GM19240 (cell line): ENCODE measurements around the gene PPA2.
"Not testable (repeated sequence)": the region's sequence is repeated elsewhere in the genome, so short reads cannot be mapped to it uniquely, and the experiment has no call there.

Source experiments
- DNase-seq: peaks from one replicate; pipeline ENCODE4 v3.0.0; 2011; ENCODE audit warnings: low spot score; ENCODE audit not compliant: insufficient read length

The PPA2 gene

DNA sequence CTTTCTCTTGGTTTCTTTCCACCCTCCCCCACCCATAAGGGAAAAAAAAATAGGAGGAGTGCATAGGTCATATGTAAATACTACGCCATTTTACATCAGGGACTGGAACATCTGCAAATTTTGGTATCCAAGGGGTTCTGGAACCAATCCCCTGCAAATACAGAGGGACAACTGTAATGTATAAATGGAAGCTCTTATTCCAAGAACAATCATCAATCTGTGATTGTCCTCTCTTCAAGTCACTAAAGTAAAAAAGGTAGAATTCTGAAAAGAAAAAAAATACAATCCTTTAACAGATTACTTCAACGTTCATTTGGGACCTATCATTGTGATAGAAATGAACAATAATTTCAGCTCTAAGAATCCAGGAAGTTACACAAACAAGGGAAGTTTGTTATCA lies 13.6 kb downstream of the PPA2 start:
- DNase-seq, result no peak

- DNase-seq, result not testable (repeated sequence)
Observed at GRCh38 chr4:105458541-105458940, 15.3 kb downstream of the PPA2 start.

- DNase-seq, result no peak
Observed at GRCh38 chr4:105458001-105458400, 15.9 kb downstream of the PPA2 start.

GRCh38 chr4:105455998-105456397 lies 17.9 kb downstream of the PPA2 start:
- DNase-seq, result no peak

GRCh38 chr4:105455182-105455581 lies 18.7 kb downstream of the PPA2 start:
- no peak for DNase-seq

DNA sequence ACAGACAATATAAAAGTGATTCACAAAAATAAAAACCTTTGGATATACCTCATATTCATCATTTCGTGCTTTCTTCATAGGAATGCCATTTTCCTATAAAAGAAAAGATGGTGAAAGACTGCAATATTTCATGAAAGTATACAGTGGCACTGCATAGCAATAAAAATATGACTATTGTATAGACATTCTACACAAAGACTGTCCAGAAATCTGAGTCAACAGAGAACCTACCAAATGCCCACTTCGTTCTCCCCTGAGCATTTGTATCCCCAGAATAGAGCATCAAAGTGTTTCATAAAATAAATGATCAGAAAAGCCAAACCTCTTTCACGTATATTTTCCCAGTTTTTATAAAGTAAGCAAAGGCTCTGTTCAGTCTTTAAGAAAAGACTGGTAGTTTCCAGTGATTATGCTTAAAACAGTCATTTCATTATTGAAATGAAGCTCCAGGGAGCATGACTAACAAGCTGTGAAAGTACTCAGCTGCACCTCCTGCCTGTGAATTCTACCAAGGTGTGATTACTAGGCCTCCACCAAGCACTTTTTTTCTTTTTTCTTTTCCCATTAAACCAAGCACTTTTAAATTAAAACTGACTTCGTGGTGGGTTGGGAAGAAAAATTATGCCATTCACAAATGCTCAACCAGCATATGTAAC lies 20.2 kb downstream of the PPA2 start:
- no peak for DNase-seq

DNA sequence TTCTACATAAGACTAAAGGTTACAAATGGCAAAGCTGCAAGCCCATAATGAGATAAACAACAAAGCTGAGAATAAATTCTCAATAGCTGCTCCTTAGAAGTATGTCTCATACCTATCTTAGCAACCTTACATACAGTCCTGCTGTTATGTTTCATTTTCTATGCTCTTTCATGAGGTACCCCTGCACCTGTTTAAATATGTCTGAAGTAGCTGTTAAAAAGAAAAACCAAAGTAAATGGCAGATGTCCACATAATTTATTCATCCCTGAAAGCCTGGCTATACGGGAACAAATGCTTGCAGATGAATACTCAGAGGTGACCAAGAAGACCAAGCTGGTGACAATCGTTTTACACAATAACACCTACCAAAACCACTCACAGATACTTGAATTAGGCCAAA lies 22.5 kb downstream of the PPA2 start:
- DNase-seq, result no peak

- DNase-seq, result no peak
Observed at GRCh38 chr4:105440890-105441289, 33.0 kb downstream of the PPA2 start.

GRCh38 chr4:105437637-105438036 lies 36.2 kb downstream of the PPA2 start:
- no peak for DNase-seq

DNA sequence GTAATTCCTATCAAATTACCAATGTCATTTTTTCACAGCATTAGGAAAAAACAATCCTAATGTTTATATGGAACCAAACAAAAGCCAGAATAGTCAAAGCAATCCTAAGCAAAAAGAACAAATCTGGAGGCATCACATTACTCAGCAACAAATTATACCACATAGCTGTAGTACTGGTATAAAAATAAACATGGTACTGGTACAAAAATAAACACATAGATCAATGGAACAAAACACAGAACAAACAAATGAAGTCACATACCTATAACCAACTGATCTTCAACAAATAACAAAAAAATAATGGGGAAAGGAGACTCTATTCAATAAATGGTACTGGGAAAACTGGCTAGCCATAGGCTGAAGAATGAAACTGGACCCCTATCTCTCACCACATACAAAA lies 37.4 kb downstream of the PPA2 start:
- DNase-seq, result no peak

DNA sequence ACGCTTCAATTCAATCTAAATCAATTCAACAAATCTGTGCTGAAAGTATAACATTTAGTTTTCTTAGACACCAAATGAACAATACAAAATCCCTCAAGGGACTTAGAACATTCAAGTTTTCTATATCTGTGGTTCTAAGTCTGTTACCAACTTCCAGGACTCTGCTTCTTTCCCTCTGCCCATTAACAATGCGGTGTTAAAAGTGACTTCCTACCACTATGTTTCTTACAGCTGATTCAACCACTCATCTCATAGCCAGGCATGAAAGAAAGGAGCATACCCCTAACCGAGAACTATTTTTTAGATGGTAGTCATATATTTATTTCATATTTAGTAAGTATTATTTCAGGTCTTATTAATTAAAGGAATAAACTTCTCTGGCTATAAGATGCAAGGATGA lies 38.9 kb downstream of the PPA2 start:
- no peak for DNase-seq

- no peak for DNase-seq
Observed at GRCh38 chr4:105433421-105433820, 40.4 kb downstream of the PPA2 start.

DNA sequence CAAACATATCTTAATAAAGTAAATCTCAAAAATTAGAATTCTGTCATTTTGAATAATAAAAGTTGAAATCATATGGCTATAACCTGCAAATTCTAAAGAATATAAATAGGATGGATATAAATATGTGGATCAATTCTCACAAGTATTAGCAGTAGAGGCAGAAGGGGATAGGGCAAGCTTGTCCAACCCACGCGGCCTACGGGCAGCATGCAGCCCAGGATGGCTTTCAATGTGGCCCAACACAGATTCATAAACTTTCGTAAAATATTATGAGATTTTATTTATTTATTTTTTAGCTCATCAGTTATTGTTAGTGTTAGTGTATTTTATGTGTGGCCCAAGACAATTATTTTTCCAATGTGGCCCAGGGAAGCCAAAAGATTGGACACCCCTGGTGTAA lies 41.4 kb downstream of the PPA2 start:
- DNase-seq, result no peak

- DNase-seq, result no peak
Observed at GRCh38 chr4:105430811-105431210, 43.1 kb downstream of the PPA2 start.

- DNase-seq, result no peak
Observed at GRCh38 chr4:105426187-105426897, 47.5 kb downstream of the PPA2 start.

DNA sequence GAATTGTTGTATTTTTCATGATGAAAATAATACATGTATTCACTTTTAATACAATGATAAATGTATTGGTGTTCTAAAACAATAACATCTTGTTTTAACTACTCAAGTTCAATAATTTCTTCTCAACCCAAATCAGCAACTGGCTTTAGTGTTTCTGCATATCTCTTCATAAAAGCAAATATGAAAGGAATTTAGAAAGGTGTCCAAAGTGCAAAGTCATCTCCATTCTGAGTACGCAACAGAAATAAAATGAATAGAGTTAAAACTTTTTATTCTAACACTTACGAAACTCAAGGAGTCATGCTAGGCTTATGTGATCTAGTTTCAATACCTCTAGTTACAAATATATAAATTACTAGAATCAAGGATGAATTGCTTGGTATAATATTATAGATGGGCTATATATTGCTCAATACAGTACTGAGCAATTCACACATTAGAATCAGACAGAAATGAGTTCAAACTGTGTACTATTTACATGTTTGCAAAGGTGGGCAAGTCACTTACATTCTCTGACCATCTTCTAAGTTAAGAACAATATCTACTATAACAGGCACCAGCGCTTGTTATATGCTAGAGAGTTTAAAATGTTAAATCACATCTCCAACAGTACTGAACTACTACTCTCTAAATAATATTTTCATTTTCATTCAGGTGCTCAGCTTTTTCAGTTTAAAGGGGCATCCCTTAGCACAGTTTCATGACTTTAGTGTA lies 51.5 kb downstream of the PPA2 start:
- DNase-seq, result no peak

GRCh38 chr4:105417624-105418023 lies 56.2 kb downstream of the PPA2 start:
- DNase-seq, result no peak

- no peak for DNase-seq
Observed at GRCh38 chr4:105415281-105415744, 58.5 kb downstream of the PPA2 start.

DNA sequence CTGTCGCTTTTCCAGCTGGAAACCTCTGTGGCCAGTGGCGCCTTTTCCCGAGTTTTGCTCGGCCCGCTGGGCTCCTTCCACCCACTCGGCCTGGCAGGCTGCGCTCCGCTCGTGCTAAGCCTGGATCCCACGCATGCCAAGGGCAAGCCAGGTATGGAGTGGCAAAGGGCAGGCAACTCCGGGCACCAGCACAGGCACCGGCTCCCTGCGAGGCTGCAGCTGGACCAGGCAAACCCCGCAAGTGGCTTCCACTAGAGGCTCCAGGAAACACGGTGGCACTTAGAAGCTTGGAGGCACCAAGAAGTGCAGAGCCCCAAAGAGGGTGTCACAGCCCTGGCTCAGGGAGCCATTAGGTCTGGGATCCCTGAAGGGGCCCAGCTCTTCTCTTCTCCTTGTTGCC lies 59.5 kb downstream of the PPA2 start:
- no peak for DNase-seq

DNA sequence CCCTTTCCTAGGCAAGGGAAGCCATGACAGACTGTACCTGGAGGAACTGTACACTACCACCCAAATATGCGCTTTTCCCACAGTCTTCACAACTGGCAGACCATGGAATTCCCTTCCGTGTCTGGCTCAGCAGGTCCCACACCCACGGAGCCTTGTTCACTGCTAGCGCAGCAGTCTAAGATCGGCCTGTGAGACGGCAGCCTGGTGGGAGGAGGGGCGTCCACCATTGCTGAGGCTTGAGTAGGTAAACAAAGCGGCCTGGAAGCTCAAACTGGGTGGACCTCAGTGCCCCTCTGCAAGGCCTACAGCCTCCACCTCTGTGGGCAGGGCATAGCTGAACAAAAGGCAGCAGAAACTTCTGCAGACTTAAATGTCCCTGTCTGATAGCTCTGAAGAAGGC lies 64.7 kb downstream of the PPA2 start:
- not testable (repeated sequence) for DNase-seq

GRCh38 chr4:105400901-105401677 lies 72.8 kb downstream of the PPA2 start:
- DNase-seq, result no peak
